Stomach (tissue), 4 donors: Measurements from ENCODE around the gene MRPL50.

Experiments
- POLR2A ChIP-seq, 4 donors: fragments of 450-650 bp; IDR thresholded peaks; one replicate each; pipeline ENCODE4 v1.6.1; 2016; ENCODE audit warnings: antibody characterized with exemption in 4 of 4, control low read depth in 2 of 4, mild to moderate bottlenecking in 1 of 4, moderate library complexity in 1 of 4
- TF ChIP-seq, protein P1 (sequence below), 7 experiments: fragments of 450-650 bp in 4 of 7; fragments of 200-600 bp in 3 of 7; sonication (generic) in 3 of 7; IDR thresholded peaks; one replicate each; pipeline ENCODE4 v1.5.1; 2016 to 2019; ENCODE audit warnings: antibody characterized with exemption in 7 of 7, control low read depth in 2 of 7, mild to moderate bottlenecking in 1 of 7

DNA sequence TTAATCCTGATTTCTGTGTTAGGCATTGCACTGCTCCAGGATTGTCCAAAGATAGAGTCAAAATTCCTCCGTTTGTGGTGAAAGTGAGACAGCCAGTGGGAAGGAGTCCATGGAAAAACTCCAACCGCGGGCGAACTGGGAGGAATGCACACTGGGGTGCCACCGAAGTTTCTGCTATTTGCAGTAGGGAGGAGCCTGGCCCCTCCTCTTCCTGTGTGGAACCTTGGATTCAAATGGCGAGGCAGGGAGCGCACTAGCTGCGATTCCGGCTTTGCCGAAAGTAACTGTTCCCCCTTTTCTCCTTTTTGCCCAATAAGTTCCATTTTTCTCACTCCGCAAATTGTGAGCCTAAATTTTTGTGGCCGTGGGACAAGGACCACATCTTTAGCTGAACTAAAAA, 22.9 kb downstream of the MRPL50 start:
- no peak for TF ChIP-seq POLR2A (IDR thresholded peaks at IDR 0.05)
- TF ChIP-seq, protein P1, sequence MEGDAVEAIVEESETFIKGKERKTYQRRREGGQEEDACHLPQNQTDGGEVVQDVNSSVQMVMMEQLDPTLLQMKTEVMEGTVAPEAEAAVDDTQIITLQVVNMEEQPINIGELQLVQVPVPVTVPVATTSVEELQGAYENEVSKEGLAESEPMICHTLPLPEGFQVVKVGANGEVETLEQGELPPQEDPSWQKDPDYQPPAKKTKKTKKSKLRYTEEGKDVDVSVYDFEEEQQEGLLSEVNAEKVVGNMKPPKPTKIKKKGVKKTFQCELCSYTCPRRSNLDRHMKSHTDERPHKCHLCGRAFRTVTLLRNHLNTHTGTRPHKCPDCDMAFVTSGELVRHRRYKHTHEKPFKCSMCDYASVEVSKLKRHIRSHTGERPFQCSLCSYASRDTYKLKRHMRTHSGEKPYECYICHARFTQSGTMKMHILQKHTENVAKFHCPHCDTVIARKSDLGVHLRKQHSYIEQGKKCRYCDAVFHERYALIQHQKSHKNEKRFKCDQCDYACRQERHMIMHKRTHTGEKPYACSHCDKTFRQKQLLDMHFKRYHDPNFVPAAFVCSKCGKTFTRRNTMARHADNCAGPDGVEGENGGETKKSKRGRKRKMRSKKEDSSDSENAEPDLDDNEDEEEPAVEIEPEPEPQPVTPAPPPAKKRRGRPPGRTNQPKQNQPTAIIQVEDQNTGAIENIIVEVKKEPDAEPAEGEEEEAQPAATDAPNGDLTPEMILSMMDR (IDR thresholded peaks at IDR 0.05): no peak
